ENCODE results near the gene RNASE8. TPM values are rescaled to one million over a fixed set of nuclear protein-coding genes. Genes with fewer than 3 reads are reported as not detected.
A peak's percentile ranks its signal among the peaks of the same experiment; 100 is the strongest.

The RNASE8 gene
- polyA plus RNA-seq, 10 donors, result not detected

DNA sequence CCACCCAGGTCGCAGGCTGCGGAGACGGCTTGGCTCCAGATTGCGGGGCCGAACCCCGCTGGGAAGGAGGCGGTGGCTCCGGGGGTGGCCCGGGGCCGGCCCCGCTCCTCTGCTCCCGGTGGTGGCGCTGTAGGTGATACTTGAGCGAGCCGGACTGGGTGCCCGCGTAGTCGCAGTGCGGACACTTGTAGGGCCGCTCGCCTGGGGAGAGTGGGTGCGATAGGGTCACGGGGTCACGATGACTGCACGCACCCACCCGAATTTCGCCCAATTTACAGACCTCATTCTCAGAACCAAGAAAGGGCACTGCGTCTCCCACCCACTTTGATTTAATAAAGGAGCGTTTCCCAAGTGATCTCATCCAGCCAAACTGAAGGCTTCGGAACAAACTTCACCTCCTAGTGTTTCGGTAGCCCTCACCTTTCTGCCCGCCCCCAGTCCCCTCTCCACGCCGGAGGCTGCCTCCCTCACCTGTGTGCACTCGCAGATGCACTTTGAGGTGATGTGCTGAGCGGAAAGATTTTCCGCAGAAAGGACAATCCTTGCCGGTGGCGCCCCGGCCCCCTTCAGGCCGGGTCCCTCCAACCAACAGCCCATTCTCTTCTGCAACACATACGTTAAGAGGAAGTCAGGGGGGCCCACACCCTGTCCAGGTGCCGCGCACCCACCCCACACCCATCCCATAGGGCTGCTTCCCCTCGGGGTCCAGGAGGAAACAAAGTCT is 33.5 kb downstream of the RNASE8 start:
- DNase-seq, result no peak

DNA sequence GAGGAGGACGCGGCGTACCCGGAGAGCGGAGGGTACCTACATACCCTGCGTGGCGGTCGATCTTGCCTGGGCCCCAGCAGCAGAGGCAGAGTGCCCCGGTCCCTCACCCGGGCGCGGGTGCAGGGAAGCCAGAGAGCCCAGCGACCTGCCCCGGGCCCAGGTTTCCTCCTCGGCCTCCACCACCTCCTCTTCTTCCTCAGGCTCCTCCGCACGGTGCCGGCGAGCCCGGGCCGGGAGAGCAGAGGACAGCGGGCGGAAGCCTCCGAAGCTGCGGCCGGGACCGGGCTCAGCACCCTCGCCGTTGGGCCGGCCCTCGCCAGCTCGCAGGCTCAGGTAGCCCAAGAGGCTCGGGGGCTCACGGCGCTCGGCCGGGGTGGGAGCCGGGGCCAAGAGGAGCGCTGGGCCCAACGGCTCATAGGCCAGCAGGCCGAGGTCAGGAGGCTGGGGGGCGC is 34.2 kb downstream of the RNASE8 start:
- no peak for DNase-seq

- peak; percentile 54 to 89 (median 85) for DNase-seq
Measured at GRCh38 chr14:21092273-21093011, 34.8 kb downstream of the RNASE8 start.

DNA sequence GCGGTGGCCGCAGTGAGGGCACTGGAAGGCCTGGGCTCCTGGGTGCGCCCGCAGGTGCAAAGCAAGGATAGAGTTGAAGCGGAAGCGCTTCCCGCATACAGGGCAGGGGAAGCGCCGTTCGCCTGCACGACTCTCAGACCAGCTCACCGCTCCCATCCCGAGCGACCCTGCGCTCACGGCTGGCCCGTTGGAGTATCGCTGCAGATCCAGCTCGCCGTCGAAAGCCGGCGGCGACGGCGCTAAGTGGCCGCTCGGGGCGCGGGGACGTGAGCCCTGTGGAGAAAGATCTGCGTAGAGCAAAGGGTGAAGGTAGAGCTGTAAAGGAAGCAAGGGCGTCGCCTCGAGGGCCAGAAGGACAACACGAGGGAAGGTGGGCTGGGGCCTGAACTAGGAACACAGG is 35.4 kb downstream of the RNASE8 start:
- DNase-seq, result no peak

DNA sequence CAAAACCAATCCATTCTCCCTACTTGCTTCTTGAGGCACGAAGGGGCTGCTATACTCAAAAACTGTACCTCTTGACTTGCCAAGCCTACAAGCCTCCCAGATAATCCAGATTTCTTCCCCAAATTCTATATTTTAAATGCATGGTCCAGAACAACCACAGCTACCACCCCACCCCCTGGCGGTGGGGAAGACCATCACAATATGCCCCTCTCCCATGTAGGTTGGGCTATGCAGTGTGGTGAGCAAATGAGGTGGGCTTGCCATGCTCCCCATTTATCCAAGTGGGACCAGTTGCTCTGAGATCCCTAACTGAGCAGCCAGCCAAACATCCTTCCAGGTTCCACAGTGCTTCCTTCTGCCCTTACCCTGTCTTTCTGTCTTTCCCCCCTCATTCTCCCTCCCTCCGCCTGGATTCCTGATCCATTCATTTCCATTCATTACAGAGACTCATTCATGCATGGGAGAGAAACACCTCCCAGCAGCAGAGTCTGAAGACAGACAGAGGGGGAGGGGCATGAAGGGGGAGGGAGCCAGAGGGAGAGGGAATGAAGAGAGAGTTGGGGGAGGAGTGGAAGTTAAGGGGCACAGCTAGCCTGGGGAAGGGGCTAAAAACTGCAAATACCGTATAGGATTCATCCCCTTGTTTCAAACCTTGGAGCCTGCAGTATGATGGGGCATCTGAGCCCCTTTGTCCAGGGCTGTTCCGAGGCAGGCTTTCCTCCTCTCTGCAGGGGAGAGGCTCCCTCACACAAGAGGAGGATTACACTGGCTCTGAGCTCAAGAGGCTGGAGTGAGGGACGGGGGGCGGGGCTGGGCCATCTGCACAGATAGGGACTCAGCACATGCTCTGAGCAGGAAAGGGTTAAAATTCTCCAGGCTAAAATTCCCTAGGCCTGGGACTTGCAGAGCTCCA is 36.4 kb downstream of the RNASE8 start:
- peak in 1 of 3 donors; percentile 67 for DNase-seq

GRCh38 chr14:21095430-21096205 is 38.0 kb downstream of the RNASE8 start:
- DNase-seq, result no peak

DNA sequence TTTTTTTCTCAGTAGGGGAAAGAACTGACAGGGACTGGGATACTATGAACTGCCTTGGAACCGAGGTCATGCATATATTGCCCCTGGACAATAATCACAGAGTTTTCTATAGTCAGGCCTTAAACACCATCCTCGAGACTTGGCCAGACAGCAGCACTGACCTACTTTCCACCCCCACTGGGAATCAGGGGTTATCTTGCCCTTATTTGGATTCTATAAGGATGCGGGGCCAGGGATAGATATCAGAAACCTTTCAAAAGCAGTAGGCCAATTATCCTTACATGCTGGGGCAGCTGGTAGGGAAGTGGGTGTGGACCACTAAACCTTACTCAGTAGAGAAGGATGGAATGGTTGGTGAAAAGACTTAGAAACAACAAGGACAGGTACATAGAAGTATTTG is 38.8 kb downstream of the RNASE8 start:
- DNase-seq, result no peak

GRCh38 chr14:21096978-21097635 is 39.5 kb downstream of the RNASE8 start:
- DNase-seq, result peak in 1 of 3 donors; percentile 40

- peak in 1 of 3 donors; percentile 36 for DNase-seq
Measured at GRCh38 chr14:21097636-21098075, 40.0 kb downstream of the RNASE8 start.

DNA sequence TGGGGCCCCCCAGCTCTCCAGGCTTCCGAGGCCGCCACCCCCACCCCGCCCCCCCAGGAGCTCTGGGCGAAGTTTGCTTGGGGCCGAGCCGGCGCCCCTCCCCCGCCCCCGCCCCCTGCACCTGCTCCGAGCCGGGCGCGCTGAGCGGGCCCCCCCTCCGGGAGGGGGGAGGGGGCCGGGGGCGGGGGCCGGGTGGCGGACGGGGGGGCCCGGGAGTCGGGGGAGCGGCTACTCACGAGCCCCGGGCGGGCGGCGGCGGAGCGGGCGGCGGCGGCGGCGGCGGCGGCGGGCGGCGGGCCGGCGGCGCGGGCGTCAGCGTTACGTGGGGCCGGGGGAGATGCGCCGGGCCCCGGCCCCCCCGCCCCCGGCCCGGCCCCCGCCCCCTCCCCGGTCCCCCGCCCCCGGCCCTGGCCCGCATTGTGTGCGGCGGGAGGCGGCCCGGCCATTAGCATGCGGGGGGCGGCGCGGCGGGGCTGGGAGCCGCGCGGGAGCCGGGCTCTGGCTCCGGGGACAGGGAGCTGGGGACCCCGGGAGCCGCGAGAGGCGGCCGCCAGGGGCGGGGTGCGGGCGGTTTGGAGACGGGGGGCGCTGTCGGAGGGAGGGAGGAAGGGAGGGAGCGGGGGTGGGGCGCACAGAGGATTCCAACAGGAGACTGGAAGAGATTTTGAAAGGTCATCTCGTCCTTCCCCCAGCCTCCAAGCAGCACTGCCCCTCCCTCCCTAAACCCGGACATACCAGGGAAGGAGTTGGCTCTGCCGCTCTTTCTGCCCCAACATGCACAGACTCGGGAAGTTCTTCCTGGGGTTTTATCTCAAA is 40.7 kb downstream of the RNASE8 start, which contains the start of gene ZNF219:
Gene ZNF219, minus strand, starts transcription at position 580 of the 816 bp plus-strand sequence. CDS start 5,064 bp downstream, outside the sequence.
- DNase-seq, result peak in 2 of 3 donors; percentile 67 to 81

DNA sequence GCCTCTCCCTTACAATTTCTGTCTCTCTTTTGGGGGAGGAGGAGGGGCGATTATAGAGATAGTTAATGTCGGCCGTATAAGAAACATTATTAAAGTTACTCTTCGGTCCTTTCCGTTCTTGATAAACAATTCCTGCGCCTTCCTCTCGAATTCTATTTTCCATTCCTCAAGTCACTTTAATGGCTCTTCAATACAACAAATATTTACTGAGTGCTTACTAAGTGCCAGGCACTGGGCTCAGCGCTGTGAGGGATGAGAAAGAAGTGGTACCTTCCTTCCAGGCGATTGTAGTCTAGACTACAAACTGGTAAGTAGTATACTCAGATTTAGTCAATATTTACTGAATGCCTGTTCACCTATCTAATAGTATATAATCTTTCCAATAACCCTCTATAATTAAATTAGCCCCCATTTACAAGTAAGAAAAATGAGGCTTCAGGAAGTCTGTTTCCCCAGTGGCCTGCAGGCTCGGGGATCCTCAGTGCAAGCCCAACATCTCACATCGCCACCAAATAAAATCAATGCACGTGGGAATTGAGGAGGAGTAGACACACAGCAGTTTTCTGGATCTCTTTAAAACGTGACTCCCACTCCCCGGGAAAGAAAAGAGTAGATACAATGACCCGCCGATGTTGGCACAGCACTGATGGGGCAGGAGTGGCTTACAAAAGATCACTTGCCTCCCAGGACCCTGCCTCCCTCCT is 41.4 kb downstream of the RNASE8 start:
- no peak for DNase-seq

DNA sequence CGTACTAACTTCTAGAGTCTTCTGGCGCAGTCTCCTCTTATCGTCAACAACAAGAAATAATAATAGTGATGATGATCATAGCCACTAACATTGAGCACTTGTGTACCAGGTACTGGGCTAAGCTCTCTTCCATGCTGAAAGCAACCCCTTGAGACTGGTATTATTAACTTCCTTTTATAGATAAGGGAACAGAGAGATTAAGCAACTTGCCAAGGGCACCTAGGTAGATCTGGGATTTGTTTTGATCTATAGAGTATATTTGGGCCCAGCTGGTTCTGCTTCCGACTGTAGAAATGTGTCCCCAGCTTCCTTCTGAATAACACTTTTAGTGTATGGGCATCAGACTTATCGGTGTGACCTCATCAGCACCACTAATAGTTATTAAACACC is 42.0 kb downstream of the RNASE8 start:
- no peak for DNase-seq

GRCh38 chr14:21100931-21101330 is 43.3 kb downstream of the RNASE8 start, which contains the start of gene TMEM253:
Gene TMEM253, plus strand, starts transcription at chr14:21101066. Its CDS starts 278 bp downstream, at chr14:21101344.
- no peak for DNase-seq

GRCh38 chr14:21101802-21102413 is 44.3 kb downstream of the RNASE8 start:
- DNase-seq, result no peak

- no peak for DNase-seq
Measured at GRCh38 chr14:21102521-21103410, 45.1 kb downstream of the RNASE8 start.

DNA sequence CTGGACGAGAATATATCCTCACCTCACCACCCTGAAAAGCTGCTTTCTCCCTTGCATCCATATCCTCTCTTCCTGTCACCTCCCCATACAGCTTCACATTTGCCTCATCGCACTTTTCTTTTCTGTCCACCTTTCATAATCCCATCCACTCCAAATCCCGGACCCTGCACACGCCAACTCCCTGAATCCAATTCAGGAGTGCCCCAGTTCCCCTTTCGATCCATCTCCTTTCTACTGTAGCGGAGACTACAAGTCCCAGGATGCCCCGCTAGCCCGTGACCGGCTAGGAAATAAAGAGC is 45.7 kb downstream of the RNASE8 start:
- no peak for DNase-seq

- peak; percentile 96 to 99 (median 97) for DNase-seq
Measured at GRCh38 chr14:21103710-21104447, 46.3 kb downstream of the RNASE8 start.
